ENCODE data around the gene TNFAIP2.

TNFAIP2 gene

GRCh38 chr14:103107941-103108748 is 15.1 kb upstream of the TNFAIP2 start:
- no peak for DNase-seq (ENCODE audit: low read depth)
- TF ChIP-seq, protein P1, sequence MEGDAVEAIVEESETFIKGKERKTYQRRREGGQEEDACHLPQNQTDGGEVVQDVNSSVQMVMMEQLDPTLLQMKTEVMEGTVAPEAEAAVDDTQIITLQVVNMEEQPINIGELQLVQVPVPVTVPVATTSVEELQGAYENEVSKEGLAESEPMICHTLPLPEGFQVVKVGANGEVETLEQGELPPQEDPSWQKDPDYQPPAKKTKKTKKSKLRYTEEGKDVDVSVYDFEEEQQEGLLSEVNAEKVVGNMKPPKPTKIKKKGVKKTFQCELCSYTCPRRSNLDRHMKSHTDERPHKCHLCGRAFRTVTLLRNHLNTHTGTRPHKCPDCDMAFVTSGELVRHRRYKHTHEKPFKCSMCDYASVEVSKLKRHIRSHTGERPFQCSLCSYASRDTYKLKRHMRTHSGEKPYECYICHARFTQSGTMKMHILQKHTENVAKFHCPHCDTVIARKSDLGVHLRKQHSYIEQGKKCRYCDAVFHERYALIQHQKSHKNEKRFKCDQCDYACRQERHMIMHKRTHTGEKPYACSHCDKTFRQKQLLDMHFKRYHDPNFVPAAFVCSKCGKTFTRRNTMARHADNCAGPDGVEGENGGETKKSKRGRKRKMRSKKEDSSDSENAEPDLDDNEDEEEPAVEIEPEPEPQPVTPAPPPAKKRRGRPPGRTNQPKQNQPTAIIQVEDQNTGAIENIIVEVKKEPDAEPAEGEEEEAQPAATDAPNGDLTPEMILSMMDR (IDR thresholded peaks at IDR 0.05; ENCODE audit: control insufficient read depth, insufficient read depth, low read depth, low read length, missing control alignments), result no peak
- no peak overlapping the region for H3K4me3 ChIP-seq (ENCODE audit: control insufficient read depth, low read depth, low read length)

DNA sequence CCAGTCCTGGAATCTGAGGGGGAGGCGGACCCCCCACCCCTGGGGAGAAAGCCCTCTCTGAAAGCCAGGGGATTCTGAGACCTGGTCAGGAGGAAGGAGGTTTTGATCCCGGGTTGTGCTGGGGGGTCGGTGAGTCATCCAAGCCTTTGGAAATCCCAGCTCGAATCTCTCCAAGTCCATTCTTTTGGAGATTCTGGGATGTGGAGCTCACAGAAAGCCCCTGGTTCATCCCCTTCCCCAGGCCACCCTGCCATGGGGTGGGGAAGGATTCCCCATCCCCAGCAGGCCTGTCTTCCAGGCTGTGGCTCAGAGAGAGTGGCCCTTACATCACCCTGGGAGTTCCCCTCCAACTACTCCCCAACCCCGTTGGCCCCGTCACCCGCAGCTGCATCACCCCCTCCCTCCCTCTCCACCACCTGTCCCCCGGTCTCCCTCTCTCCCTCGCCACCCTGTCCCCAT is 14.5 kb upstream of the TNFAIP2 start:
- TF ChIP-seq, protein P1 (IDR thresholded peaks at IDR 0.05; ENCODE audit: control insufficient read depth, insufficient read depth, low read depth, low read length, missing control alignments), result no peak
- H3K4me3 ChIP-seq (ENCODE audit: control insufficient read depth, low read depth, low read length), result no peak overlapping the region
- DNase-seq (ENCODE audit: low read depth), result no peak

- DNase-seq (ENCODE audit: low read depth), result no peak
- H3K4me3 ChIP-seq (ENCODE audit: control insufficient read depth, low read depth, low read length), result no peak overlapping the region
- TF ChIP-seq, protein P1 (IDR thresholded peaks at IDR 0.05; ENCODE audit: control insufficient read depth, insufficient read depth, low read depth, low read length, missing control alignments), result no peak
Observed at GRCh38 chr14:103109535-103110441, 13.5 kb upstream of the TNFAIP2 start.

DNA sequence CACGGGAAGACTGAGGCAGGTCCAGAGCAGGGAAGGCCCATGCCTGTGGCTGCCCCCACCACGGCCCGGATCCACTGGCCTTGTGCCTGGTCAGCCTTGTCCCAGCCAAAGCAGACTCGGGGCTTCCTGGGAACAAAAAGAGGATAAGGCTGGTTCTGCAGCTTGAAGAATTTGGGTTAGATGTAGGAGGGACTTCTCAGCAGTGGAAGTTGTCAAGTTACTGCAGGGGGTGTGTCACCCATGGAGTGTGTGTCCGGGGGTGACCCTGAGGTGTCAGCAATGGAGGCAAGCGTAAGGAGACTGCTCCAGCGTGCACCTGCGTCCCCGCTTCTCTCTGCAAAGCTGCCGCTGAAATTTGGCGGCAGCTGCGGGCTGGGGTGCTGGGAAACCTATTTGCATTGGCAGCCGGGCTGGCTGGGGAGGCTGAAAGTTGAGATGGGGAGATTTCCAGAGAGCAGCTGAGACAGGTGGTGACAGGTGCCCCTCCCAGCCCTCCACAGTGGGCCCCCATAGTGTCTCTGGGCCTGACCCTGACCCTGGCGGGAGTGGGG is 12.5 kb upstream of the TNFAIP2 start:
- no peak for DNase-seq (ENCODE audit: low read depth)
- H3K4me3 ChIP-seq (ENCODE audit: control insufficient read depth, low read depth, low read length), result no peak overlapping the region
- TF ChIP-seq, protein P1 (IDR thresholded peaks at IDR 0.05; ENCODE audit: control insufficient read depth, insufficient read depth, low read depth, low read length, missing control alignments), result no peak

DNA sequence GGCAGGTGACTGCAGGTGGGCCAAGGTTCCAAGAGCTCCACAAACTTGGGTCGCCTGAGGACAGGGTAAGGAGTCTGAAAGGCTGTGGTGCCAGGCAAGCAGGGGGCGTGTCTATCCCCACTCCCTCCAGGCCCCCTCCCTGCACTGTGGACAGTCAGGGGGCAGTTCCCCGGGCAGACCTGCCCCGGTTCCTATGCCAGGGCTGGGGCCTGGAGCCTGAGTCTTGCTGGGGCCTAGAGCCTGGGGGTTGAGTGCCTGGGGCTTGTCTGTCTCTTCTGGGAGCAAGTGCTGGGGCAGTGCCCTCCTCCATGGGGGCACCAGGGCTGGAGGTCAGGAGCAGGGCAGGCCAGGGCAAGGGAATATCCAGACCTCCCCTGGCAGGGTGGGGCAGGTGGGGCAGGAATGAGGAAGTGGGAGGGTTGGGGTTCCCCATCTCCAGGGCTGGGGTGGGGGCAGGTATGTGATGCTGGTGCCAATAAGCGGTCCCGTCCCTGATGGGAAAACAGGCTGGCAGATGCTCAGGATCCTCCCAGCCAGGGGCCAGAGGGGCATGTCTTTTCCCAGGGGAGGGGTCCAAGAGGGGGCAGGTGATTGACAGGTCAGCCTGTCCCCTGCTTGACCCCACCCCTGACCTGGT is 11.9 kb upstream of the TNFAIP2 start:
- no peak for DNase-seq (ENCODE audit: low read depth)
- TF ChIP-seq, protein P1 (IDR thresholded peaks at IDR 0.05; ENCODE audit: control insufficient read depth, insufficient read depth, low read depth, low read length, missing control alignments), result no peak
- no peak overlapping the region for H3K4me3 ChIP-seq (ENCODE audit: control insufficient read depth, low read depth, low read length)
